ENCODE data around the gene POLR2E. TPM values are rescaled to one million over a fixed set of nuclear protein-coding genes. Genes with fewer than 3 reads are reported as not detected.

The POLR2E gene
- total and polyA plus RNA-seq, 9 of the 15 experiments (the other 6 are each of a cell fraction or from before 2014, with no cell fraction given) = 3.4 to 413 (median 244) TPM

DNA sequence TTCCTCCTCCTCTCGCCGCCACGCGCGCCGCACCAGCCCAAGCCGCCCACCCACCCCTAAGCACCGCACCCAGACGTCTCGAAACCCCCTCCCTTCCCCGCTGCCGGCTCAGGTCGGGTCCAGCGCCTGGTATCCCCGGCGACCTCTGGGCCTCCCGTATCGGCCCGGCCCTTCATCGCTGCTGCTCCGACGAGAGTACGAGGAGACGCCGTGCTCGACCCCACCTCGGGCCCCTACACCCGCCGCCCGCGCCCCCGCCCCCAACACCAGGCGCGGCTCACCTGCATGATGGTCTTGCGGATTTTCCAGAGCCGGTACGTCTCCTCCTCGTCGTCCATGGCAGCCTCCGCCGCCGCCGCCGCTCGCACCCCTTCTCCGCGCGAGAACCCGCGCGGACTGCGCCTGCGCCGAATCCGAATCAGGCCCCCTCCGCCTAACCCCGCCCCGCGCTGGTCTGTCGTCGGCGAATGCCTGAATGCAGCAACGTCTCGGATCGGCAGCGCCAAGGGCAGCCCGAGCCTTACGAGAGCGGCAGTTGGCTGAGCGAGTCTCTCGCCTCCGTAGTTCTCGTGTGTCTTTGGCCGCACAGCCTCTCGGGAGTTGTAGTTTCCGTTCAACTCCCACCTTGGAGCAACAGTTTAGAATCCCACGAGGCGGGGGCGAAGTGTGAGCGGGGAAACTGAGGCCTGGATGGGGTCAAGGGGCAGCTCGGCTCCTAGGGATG is at the start of gene POLR2E (continued):
- TF ChIP-seq MGA (IDR thresholded peaks at IDR 0.05) (no peak), KLF6 (CRISPR knock-in tag; IDR thresholded peaks at IDR 0.05; ENCODE audit: borderline replicate concordance) (no peak), MYBL2 (IDR thresholded peaks at IDR 0.05; ENCODE audit: low read depth) (no peak), MYBL2 (CRISPR knock-in tag; IDR thresholded peaks at IDR 0.05; ENCODE audit: borderline replicate concordance) (no peak), TGIF2 (CRISPR knock-in tag; IDR thresholded peaks at IDR 0.05) (no peak), DACH1 (IDR thresholded peaks at IDR 0.05; ENCODE audit: partially characterized antibody) (peak; percentile 89), ATF2 (CRISPR knock-in tag; IDR thresholded peaks at IDR 0.05) (no peak), RBM15 (IDR thresholded peaks at IDR 0.05; ENCODE audit: insufficient read depth, low read length) (no peak), MXI1 (IDR thresholded peaks at IDR 0.05; ENCODE audit: low read depth, low read length) (peak; percentile 37; the same call in 1 of the 2 replicates), DNMT1 (IDR thresholded peaks at IDR 0.05) (no peak), GABPB2 (CRISPR knock-in tag; conservative IDR thresholded peaks at IDR 0.05) (no peak), POLR2G (IDR thresholded peaks at IDR 0.05; ENCODE audit: low read depth, low read length) (peak; percentile 86)
- TF ChIP-seq, protein P1, sequence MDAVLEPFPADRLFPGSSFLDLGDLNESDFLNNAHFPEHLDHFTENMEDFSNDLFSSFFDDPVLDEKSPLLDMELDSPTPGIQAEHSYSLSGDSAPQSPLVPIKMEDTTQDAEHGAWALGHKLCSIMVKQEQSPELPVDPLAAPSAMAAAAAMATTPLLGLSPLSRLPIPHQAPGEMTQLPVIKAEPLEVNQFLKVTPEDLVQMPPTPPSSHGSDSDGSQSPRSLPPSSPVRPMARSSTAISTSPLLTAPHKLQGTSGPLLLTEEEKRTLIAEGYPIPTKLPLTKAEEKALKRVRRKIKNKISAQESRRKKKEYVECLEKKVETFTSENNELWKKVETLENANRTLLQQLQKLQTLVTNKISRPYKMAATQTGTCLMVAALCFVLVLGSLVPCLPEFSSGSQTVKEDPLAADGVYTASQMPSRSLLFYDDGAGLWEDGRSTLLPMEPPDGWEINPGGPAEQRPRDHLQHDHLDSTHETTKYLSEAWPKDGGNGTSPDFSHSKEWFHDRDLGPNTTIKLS (IDR thresholded peaks at IDR 0.05; ENCODE audit: borderline replicate concordance, low read depth) = peak; percentile 93

Data from K562 (cell line).